ENCODE data around the gene MOV10. TPM values are rescaled to one million over a fixed set of nuclear protein-coding genes. Genes with fewer than 3 reads are reported as not detected.

Gene MOV10
- total and polyA plus RNA-seq, 9 of the 15 experiments (the other 6 are each of a cell fraction or from before 2014, with no cell fraction given) = 16.7 to 105 (median 49.5) TPM

GRCh38 chr1:112704934-112705627 lies 30.6 kb downstream of the MOV10 start (continued):
- TF ChIP-seq ERF (CRISPR knock-in tag; IDR thresholded peaks at IDR 0.05) (0 out of 2 replicates have a peak, but pooled peaks have one; percentile 28), ZNF431 (CRISPR knock-in tag; IDR thresholded peaks at IDR 0.05) (no peak), RNF2 (IDR thresholded peaks at IDR 0.05) (peak; percentile 81), ZNF586 (CRISPR knock-in tag; conservative IDR thresholded peaks at IDR 0.05) (no peak), PTBP1 (IDR thresholded peaks at IDR 0.05; ENCODE audit: low read depth, low read length) (no peak), POLR2AphosphoS2 (IDR thresholded peaks at IDR 0.05; ENCODE audit: low read length) (peak; percentile 81; the same call in 1 of the 2 replicates), ZNF274 (IDR thresholded peaks at IDR 0.05; ENCODE audit: borderline replicate concordance, low read depth, low read length) (no peak), KDM2B (CRISPR knock-in tag; IDR thresholded peaks at IDR 0.05) (no peak), ZNF668 (CRISPR knock-in tag; IDR thresholded peaks at IDR 0.05) (no peak), MTF1 (CRISPR knock-in tag; IDR thresholded peaks at IDR 0.05; ENCODE audit: borderline replicate concordance) (no peak), PHTF2 (CRISPR knock-in tag; IDR thresholded peaks at IDR 0.05) (no peak), TOE1 (IDR thresholded peaks at IDR 0.05; ENCODE audit: borderline replicate concordance) (peak; percentile 61; the same call in 1 of the 2 replicates), TOE1 (CRISPR knock-in tag; IDR thresholded peaks at IDR 0.05; ENCODE audit: borderline replicate concordance, low read depth) (no peak), U2AF1 (optimal IDR thresholded peaks at IDR 0.05; ENCODE audit: low read depth, low read length) (no peak), ZNF316 (IDR thresholded peaks at IDR 0.05) (peak; percentile 2; the same call in 1 of the 2 replicates), SAFB2 (IDR thresholded peaks at IDR 0.05; ENCODE audit: borderline replicate concordance, low read depth, low read length, severe bottlenecking) (no peak), ZNF146 (CRISPR knock-in tag; IDR thresholded peaks at IDR 0.05; ENCODE audit: unreplicated experiment) (no peak), ZBTB8A (IDR thresholded peaks at IDR 0.05; ENCODE audit: partially characterized antibody) (no peak), FOXA1 (IDR thresholded peaks at IDR 0.05; ENCODE audit: borderline replicate concordance) (no peak), TBL1XR1 (IDR thresholded peaks at IDR 0.05; ENCODE audit: low read length in 2 of 2) (peak in 1 of 2 experiments; percentile 59; a peak in 1 of 4 replicates), ZBTB49 (CRISPR knock-in tag; IDR thresholded peaks at IDR 0.05; ENCODE audit: borderline replicate concordance) (no peak), PRPF4 (IDR thresholded peaks at IDR 0.05; ENCODE audit: insufficient read depth, low read depth, low read length, poor library complexity, severe bottlenecking) (no peak), ZNF280B (CRISPR knock-in tag; IDR thresholded peaks at IDR 0.05) (no peak)
- TF ChIP-seq, protein P1, sequence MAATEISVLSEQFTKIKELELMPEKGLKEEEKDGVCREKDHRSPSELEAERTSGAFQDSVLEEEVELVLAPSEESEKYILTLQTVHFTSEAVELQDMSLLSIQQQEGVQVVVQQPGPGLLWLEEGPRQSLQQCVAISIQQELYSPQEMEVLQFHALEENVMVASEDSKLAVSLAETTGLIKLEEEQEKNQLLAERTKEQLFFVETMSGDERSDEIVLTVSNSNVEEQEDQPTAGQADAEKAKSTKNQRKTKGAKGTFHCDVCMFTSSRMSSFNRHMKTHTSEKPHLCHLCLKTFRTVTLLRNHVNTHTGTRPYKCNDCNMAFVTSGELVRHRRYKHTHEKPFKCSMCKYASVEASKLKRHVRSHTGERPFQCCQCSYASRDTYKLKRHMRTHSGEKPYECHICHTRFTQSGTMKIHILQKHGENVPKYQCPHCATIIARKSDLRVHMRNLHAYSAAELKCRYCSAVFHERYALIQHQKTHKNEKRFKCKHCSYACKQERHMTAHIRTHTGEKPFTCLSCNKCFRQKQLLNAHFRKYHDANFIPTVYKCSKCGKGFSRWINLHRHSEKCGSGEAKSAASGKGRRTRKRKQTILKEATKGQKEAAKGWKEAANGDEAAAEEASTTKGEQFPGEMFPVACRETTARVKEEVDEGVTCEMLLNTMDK (IDR thresholded peaks at IDR 0.05; ENCODE audit: borderline replicate concordance, insufficient read depth, low read depth, low read length, poor library complexity, severe bottlenecking) = no peak
